DND-41 (cell line): ENCODE measurements around the gene NPC2.

ENCODE experiments used
- ATAC-seq: fragments of 200-7000 bp; cut with Tn5 transposase; 3 replicates; pipeline ENCODE4 v1.9.1; 2021; ENCODE audit warnings: low read depth; ENCODE audit not compliant: insufficient read depth
- DNase-seq: peaks from one replicate; pipeline ENCODE4 v3.0.0-alpha.2; 2020
- H2AFZ ChIP-seq: 2 replicates; pipeline ENCODE4 v1.6.0; 2012; ENCODE audit warnings: low read depth, low read length
- H3K27ac ChIP-seq: 2 replicates; pipeline ENCODE4 v1.5.1; 2012; ENCODE audit warnings: low read length, inconsistent platforms
- H3K27me3 ChIP-seq: fragments of 200-600 bp; sonication (generic); 2 replicates; pipeline ENCODE4 v1.6.0; 2012; ENCODE audit warnings: low read length, mild to moderate bottlenecking, inconsistent platforms; ENCODE audit not compliant: insufficient read depth, poor library complexity
- H3K36me3 ChIP-seq: 2 replicates; pipeline ENCODE4 v1.5.1; 2012; ENCODE audit warnings: low read length, inconsistent platforms; ENCODE audit not compliant: insufficient read depth
- H3K4me1 ChIP-seq: 2 replicates; pipeline ENCODE4 v1.5.1; 2012; ENCODE audit warnings: mild to moderate bottlenecking, low read length; ENCODE audit not compliant: insufficient read depth
- H3K4me2 ChIP-seq: 2 replicates; pipeline ENCODE4 v1.6.0; 2012; ENCODE audit warnings: mild to moderate bottlenecking, moderate library complexity, low read length, inconsistent platforms; ENCODE audit not compliant: insufficient read depth
- H3K4me3 ChIP-seq, 2 experiments: fragments of 200-600 bp in 1 of 2; shearing (Covaris generic) in 1 of 2; 2 replicates each; pipeline ENCODE4 v1.5.1; 2012 to 2016; ENCODE audit warnings: inconsistent platforms in 2 of 2, low read length in 2 of 2, mild to moderate bottlenecking in 2 of 2, low read depth in 1 of 2, moderate library complexity in 1 of 2
- H3K79me2 ChIP-seq: 2 replicates; pipeline ENCODE4 v1.6.0; 2012; ENCODE audit warnings: low read length, inconsistent platforms; ENCODE audit not compliant: insufficient read depth
- H3K9ac ChIP-seq: 2 replicates; pipeline ENCODE4 v1.6.0; 2012; ENCODE audit warnings: low read depth, mild to moderate bottlenecking, inconsistent platforms, low read length, moderate library complexity
- H3K9me3 ChIP-seq: 2 replicates; pipeline ENCODE4 v1.5.1; 2012; ENCODE audit warnings: low read length, moderate library complexity, mild to moderate bottlenecking, inconsistent platforms; ENCODE audit not compliant: insufficient read depth, severe bottlenecking
- H4K20me1 ChIP-seq: 2 replicates; pipeline ENCODE4 v1.6.0; 2012; ENCODE audit warnings: low read length; ENCODE audit not compliant: insufficient read depth
- CTCF ChIP-seq: IDR thresholded peaks from 2 replicates; pipeline ENCODE4 v1.5.1; 2012; ENCODE audit warnings: borderline replicate concordance, low read length, moderate library complexity, mild to moderate bottlenecking; ENCODE audit not compliant: poor library complexity, severe bottlenecking; ENCODE audit errors: extremely low read depth
- EZH2 ChIP-seq: IDR thresholded peaks from 3 replicates; pipeline ENCODE4 v1.6.1; 2012; ENCODE audit warnings: borderline replicate concordance, low read depth, mild to moderate bottlenecking, moderate library complexity, low read length, inconsistent platforms; ENCODE audit not compliant: severe bottlenecking

NPC2 gene

GRCh38 chr14:74441113-74441512 is 52.0 kb downstream of the NPC2 start:
- no peaks in the 10 kb centered on the region for H3K36me3 ChIP-seq
- no peak overlapping the region for H3K27ac ChIP-seq
- TF ChIP-seq CTCF: no peak
- no peak for TF ChIP-seq EZH2
- no peak overlapping the region for H3K9ac ChIP-seq
- no peak overlapping the region for H2AFZ ChIP-seq
- H3K79me2 ChIP-seq: no peaks in the 10 kb centered on the region
- no peak for ATAC-seq
- no peak overlapping the region for H3K4me3 ChIP-seq
- peaks cover 11% of the 10 kb centered on the region for H3K27me3 ChIP-seq
- H4K20me1 ChIP-seq: no peaks in the 10 kb centered on the region
- H3K9me3 ChIP-seq: no peaks in the 10 kb centered on the region
- H3K4me2 ChIP-seq: no peak overlapping the region
- no peak for DNase-seq
- H3K4me1 ChIP-seq: no peaks in the 10 kb centered on the region

GRCh38 chr14:74438351-74438915 is 54.7 kb downstream of the NPC2 start:
- Histone ChIP-seq H3K36me3 (no peaks in the 10 kb centered on the region), H3K4me3 (no peak overlapping the region), H3K4me2 (no peak overlapping the region), H3K79me2 (no peaks in the 10 kb centered on the region), H3K9ac (no peak overlapping the region), H3K4me1 (no peaks in the 10 kb centered on the region), H3K9me3 (no peaks in the 10 kb centered on the region), H2AFZ (no peak overlapping the region), H3K27ac (no peak overlapping the region), H4K20me1 (no peaks in the 10 kb centered on the region), H3K27me3 (peaks cover 9% of the 10 kb centered on the region)
- DNase-seq (no peak), ATAC-seq (no peak)
- TF ChIP-seq CTCF (no peak), EZH2 (no peak)

- Histone ChIP-seq H3K9ac (no peak overlapping the region), H3K4me1 (no peaks in the 10 kb centered on the region), H3K36me3 (no peaks in the 10 kb centered on the region), H2AFZ (no peak overlapping the region), H3K4me2 (no peak overlapping the region), H3K9me3 (no peaks in the 10 kb centered on the region), H3K79me2 (no peaks in the 10 kb centered on the region), H4K20me1 (no peaks in the 10 kb centered on the region), H3K27me3 (peaks cover 9% of the 10 kb centered on the region), H3K27ac (no peak overlapping the region), H3K4me3 (no peak overlapping the region)
- TF ChIP-seq EZH2 (no peak), CTCF (no peak)
- ATAC-seq (no peak), DNase-seq (no peak)
Observed at GRCh38 chr14:74437496-74438053, 55.5 kb downstream of the NPC2 start.

- DNase-seq (no peak), ATAC-seq (no peak)
- Histone ChIP-seq H3K36me3 (no peaks in the 10 kb centered on the region), H3K4me3 (no peak overlapping the region), H3K9ac (no peak overlapping the region), H3K27me3 (peaks cover 12% of the 10 kb centered on the region), H3K27ac (no peak overlapping the region), H3K9me3 (no peaks in the 10 kb centered on the region), H2AFZ (no peak overlapping the region), H3K4me1 (no peaks in the 10 kb centered on the region), H3K4me2 (no peak overlapping the region), H3K79me2 (no peaks in the 10 kb centered on the region), H4K20me1 (no peaks in the 10 kb centered on the region)
- TF ChIP-seq EZH2 (no peak), CTCF (no peak)
Observed at GRCh38 chr14:74434294-74434693, 58.8 kb downstream of the NPC2 start.
